HG02943 (cell line): ENCODE results near the gene SLC18A3.

Experiments used
- ATAC-seq: cut with Tn5 transposase; IDR thresholded peaks from one replicate; pipeline ENCODE4 v1.9.1; 2021; ENCODE audit warnings: mild to moderate bottlenecking, low read depth, moderate library complexity; ENCODE audit not compliant: unreplicated experiment

The SLC18A3 gene

DNA sequence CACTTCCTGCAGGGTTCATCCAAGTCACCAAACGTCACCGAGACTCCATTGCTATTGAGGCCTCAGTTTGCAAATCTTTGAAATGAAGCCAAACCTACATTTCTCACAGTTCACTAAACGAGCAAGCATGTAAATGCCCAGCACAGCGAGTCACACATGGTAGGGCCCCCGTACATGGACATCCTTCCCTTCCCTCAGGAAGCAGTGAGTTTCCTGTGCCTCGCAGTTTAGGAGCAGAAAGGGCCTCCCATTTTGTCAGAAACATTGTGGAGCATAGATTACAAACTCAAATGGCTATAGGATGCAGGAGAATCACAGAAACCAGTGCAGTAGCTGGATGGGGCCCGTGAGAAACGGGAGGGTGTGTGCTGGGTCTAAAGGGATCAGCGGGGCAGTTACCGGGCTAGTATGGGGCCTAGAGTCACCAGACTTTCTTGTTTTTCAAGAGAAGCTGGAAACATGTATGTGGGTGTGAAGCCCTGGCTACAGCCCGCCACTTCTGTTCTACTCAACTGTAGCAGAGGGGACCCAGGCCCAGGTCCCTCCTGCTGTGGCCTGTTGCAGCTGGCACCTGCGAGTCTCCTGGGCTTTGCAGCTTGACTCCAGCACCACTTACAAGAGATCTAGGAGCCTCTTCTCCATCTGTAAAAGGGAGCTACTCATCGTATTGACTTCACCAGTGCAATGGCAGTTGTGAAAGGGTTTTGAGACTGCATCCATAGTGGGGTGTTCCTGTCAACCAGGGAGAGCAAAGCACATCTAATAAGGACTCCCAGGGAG, 14.2 kb upstream of the SLC18A3 start:
- ATAC-seq: no peak

DNA sequence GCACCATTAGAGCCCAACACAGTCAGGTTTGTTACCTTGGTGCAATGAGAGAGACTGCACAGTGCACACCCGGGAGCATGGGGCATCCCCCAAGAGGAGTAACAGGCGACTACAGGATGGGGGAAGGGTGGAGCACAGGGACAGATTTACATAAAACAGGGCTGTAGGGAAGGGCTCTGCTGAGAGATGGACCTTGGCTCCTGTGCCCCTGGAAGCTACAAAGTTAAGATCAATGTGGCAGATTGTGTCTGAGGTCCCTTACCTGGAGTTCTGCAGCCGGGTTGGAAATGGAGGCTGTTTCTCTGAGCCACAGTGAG, 13.7 kb upstream of the SLC18A3 start:
- no peak for ATAC-seq

DNA sequence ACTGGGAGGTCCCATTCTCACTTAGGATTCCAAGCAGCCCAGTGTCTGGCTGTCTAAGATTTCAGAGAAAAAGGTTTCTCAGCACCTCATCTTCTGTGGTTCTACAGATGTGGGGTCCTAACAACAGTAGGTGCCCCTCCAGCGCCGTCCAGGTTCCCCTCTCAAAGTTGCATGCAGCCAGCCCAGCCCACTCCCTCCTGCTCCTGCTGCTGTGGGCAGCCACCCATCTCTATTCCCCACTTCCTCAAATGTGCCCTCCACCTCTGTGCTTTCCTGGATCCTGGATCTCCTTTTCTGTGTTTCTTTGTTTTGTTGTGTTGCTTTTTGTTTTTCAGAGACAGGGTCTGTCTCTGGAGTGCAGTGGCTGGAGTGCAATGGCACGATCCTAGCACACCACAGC, 13.3 kb upstream of the SLC18A3 start:
- ATAC-seq: no peak

DNA sequence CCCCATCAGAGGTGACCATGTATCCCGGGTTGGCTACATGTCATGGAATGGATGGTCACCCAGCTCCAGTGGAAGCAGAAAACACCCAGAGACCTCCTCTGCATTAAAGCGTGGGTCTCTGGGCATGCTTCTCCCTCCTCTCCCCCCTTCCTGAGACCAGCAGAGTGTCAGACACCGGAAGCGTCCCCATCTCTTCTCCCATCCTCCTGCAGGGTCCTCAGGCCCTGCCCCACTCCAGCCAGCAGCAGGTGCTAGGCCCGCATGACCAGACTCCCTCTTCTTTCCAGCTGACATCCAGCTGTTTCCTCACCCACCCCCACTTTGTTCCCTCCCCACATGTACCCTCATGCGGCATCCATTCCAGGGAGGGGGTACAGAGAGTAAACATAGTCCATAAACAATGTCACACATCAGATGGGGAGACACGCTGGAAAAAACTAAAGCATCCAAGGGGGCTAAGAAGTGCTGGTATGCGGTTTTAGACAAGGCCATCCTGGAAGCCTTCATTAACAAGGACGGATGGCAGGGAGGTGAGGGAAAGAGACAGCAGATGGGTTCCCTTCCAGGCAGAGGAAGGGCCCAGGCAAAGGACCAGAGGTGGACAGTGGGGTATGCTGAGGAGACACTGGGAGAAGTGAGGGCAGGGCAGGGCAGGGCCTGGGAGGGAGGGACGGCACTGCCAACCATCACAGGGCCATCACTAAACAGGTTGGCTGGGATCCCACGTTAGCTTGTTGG, 12.5 kb upstream of the SLC18A3 start:
- no peak for ATAC-seq

DNA sequence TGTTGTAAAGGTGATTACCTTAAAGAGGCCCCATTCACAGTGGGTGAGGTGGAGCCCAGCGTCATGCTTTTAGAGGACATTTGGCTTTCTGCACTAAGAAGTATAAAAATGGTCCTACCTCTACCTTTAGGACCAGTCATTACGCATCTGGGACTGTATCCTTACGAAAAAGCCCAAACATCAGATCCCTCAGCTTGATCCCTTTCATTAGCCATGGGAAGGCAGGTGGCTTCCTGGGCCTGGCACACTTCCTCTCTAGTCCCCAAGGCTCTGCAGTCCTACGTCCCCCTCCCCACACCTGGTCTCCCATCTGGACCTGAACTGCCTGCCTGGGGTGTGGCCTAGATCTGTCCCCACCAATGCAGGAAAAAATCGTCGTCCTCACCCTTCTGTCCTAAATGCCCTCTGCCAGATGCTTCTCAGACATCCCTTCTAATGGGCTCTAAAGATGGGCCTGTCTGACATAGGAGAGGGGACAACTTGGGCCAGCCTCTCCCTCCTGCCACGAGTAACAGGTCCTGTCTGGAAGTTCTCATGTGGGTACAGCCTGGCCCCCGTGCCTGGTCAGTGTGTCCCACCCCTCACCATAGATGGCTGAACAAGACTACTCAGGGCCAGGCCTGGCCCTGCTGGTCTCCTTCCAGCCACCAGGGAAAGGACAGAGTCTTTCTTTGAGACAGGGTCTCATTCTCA, 11.8 kb upstream of the SLC18A3 start:
- no peak for ATAC-seq

DNA sequence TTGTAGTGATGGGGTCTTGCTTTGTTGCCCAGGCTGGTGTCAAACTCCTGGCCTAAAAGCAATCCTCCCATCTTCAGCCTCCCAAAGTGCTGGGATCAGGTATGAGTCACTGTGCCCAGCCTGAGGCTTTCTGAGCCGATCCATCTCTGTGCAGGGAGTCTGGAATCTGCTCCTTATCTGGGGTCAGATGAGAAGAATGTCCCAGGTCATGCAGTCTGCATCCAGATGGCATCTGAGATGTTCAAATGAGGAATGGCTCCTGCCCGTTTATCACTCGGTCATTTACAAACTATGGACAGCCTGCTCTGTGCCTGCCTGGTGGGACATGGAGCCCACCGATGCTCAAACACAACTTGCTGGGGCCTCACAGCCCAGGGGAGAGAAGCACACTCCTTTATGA, 11.1 kb upstream of the SLC18A3 start:
- ATAC-seq: no peak

DNA sequence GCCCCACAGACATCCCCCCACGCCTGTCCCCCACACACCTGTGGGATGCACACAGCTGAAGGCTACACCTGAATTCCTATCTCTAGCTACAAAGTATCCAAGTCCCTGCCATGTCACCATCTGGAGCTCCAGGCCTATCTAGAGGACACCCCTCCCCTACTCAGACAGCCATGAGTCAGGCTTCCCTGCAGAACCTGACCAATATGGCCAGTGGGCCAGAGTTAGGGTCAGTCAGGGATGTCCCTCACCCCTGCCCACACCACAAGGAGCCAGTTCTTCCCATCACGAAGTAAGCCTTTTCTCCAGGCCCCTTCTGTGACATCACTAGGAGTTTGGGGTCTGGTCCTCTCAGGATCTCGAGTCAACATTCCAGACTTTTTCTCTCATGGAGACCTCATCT, 10.6 kb upstream of the SLC18A3 start:
- no peak for ATAC-seq

DNA sequence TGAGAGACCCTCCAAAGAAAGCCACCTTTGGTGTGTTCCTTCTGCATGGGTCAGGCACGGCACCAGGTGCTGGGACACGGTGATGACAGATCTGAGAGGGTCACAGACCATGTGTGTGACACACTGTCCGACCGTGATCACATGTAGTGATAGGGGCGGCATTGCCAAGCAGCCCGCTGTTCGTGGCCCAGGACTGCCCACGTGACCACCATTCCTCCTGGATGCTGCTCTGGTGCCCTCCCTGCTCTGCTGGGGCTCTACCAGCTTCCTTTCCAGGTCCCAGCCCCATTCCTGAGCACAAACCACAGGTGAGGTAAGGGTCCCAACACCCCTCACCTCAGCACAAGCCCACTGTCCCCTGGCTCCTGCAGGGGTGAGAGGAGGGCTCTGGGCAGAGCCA, 10.1 kb upstream of the SLC18A3 start:
- no peak for ATAC-seq

DNA sequence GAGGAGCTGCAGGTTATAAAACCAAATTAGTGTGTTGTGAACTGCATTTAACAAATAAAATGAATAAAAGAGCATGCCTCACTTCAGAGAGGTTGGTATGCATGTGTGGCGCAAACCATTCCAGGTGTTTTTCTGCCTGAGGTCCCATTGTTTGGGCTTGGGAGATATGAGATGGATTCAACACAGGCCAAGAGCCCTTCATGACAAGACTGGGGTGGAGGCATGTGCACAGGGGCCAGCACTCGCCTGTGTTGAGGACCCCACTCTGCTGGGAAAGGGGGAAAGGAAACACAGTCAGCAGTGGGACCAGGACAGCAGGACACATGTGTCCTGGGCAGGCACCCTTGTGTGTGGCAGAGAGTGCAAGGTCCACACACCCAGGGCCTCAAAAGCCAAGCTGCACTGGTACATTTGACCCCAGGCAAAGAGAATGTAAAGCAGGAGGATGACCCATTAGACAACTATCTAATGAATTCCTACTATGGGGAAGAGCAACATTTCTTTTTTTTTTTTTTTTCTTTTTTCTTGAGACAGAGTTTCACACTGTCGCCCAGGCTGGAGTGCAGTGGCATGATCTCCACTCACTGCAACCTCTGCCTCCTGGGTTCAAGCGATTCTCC, 9.2 kb upstream of the SLC18A3 start:
- no peak for ATAC-seq

DNA sequence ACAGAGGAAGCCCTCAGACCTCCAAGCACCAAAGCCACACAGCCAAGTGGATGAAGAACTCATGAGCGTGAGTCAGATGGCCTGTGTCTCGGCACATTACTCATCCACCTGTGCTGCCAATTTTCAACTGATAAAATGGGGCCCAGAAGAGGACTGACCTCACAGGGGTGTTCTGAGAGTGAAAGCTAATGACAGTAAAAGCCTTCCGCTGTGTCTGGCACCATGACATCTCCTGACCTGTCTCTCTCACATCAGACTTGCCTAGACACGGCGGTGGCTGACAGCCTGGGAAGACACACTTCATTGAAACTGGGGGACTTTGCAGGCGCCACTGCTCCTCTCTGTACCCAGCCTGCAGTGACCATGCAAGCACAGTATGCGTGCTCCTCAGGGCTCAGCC, 8.3 kb upstream of the SLC18A3 start:
- no peak for ATAC-seq

DNA sequence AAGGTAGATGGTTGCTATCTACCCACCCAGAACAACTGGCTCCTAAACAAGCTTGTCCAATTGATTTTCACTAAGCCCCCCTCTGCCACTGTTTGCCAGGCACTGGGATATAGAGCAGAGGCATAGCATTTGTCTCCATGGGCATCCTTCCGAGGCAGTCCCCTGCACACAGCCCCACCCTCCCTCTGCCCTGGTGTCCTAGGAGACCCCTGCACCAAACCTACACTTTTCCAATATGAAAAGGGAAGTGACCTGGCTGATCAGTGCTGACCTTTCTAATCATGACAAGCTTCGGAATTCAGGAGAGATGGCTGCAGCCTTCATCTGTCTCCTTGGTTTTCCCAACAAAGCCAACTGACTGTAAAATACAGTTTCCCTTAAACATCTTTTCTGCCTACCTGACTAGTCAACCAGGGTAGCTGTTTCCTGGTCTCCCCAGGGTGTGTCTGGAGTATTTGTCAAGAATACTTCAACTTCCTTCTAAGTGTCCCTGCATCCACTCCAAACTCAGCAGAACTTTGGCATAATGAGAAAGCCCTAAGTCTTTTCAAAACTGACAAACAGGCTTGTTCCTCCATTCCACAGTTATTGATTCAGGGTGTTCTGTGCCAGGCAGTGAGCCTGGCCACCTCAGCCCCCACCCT, 7.6 kb upstream of the SLC18A3 start:
- ATAC-seq: no peak

DNA sequence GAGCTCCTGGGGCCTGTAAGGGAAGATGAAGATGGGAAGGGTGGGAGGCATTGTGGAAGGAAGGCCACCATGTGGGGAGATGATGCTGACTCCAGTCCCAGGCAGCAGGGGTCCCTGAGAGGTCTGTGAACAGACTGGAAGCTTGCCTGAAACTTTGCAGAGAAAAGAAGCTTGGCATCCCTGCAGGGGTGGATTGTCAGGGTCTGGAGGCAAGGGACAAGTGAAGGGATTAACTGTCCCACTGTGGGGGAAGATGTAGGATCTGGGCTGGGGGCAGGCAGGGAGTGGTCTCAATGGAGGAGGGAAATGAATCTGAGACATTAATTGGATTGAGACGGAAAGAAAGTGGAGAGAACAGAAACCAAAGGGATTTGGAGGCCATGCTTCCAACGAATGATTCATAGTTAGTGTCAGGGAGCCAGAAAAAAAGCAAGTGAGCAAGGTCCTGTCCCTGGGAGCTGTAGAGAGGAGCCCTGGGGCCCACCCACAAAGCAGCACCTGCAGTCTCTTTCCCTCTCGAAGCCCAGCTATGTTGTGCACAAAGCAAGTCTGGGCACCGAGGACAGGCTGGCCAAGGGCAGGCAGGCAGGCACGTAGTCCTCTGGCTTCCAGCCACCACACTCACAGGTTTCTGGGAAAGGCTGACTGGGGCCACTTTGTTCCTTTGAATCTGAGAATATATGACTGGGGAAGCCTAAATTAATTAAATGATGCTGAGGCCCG, 4.7 kb upstream of the SLC18A3 start:
- ATAC-seq: no peak

DNA sequence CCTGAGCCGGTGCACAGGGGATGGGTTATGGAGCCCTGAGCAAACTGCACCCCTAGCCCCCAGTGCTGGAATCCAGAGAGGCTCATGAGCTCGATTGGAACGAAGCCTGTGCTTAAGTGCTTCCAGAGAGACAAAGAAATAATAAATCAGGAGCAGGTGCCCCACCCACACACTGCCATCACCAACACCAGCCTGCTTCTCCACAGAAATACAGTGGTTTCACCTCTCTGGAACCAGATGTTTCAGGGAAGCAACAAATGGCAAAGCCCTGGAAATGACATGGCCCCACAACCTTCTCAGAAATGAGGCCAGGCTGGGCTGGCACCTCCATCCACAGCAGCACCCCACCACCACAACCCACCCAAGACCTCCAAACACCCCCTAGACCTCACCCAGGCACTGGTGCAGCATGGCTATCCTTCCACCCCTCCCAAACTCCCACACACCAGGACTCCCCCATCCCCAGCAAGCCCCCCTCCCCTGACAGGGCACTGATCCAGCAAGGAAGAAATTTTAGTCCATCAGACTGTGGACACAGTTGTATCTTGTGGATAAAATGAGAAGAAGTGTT, 4.1 kb upstream of the SLC18A3 start:
- no peak for ATAC-seq

DNA sequence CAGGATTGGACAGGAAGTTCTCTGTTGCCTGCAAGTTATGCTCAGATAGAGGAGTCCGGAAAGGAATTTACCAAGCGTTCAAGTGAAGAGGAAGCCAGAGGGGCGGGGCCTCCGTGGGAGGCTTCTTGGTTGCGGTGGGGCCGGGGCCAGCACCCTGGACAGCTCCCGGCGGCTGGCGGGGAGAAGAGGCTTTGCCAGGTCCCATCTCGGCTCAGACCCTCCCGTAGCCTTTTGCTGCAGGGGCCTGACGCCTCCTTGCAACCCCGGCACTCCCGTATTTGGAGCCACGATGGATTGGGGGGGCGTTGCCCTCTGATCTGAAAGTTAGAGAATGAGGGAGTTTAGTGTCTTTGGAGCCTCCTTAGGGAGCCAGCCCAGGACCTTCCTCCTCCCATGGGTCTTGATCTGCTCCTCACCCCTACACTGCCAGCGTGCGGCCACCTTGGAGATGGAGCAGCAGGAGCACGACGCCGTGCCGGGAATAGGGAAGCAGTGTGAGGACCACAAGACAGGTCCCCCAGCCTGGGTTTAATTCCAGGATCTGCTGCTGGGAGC, 3.1 kb upstream of the SLC18A3 start:
- no peak for ATAC-seq

DNA sequence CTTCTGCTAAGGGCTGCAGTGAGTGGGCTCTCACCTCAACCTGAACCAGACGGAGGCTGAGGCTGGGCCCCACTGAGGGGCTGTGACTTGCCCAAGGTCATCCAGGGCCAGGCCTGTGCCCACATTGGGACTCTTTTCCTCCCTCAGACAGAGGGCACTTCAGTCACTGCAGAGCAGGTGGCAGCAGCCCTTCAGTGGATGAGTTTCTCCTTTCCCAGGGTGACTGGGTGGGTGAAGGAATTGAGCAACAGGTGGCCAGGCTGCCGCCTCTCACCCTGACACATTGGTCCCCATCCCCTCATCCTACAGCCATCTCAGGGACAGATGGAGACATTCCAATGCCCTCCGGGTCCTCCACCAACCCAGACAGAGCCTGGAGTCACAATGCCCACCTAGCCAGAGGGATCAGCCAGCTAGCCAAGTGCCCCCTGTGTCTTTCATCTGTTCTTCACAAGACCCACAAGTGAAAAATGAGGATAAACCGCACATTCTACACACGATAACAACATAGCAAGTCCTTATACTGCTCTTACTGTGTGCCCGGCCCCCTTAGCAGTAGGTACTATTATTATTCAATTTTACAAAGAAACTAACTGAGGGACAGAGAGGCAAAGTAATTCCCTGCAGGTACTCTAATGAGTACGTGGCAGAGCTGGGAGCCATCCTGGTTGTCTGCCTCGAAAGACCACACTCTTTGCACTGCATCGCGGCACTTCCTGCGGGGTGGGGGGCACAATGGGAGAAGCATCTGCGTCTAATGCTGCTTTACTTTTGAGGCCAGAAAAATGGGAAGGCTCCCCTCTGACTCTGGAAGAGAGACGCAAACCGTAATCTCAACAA, 1.7 kb upstream of the SLC18A3 start:
- ATAC-seq: no peak

DNA sequence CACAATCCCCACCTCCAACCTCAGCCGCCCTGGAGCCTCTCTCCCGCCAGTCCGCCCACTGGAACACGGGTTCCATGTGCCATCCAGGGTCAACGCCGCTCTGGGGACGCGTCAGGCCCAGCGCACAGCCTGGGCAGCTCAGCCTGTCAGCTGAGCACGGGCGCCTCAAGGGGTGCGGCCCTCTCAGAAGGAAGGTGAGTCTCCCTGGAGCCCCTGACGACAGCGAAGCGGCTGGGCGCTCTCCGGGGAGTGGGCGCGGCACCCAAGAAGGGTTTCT, 1.2 kb upstream of the SLC18A3 start:
- no peak for ATAC-seq

DNA sequence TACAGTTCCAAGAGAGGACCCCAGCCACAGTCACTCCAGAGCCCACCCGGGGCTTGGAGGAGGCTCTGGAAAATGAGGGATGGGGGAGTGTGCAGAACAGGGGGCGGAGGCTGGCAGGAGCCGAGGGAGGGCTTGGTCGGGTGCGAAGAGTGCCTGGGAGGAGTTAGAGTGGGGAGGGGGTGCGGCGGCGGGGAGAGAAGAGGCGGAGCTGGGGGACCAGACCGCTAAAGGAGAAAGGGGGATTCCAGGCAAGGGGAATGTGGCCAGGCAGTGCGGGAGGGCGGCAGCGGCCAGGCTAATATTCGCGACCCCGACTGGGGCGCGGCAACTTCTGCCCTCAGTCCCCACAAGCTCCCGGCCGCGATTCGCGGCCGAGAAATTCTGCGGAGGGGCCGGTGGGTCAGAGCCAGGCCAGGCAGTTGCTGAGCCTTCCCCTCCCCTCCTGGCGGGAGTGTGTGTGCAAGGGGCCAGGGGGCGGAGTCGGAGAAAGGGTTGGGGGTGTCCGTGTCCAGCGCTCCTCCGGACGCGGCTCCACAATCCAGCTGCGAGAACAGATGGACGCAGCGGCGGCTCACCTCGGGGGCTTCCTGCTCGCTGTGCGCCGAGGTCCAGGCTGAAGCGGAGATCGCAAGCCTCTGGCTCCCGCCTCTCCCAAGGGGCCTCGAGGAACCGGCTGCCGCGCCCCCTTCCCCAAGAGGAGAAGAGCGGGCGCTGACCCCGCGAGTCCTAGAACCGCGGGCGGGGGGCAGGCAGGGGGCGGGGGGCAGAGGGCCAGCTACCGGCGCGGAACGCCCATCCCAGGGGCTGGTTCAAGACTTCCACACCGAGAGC, 612 bp upstream of the SLC18A3 start:
- no peak for ATAC-seq
